HUDEP-2 (cell line): Measurements from ENCODE around the gene DUOX1.
A peak's percentile ranks its signal among the peaks of the same experiment; 100 is the strongest.

Experiments used
- DNase-seq, 76 experiments: peaks; one replicate each; lab custom pipeline; 2025; ENCODE audit not compliant: unreplicated experiment in 76 of 76; lab: John Stamatoyannopoulos, UW

The DUOX1 gene

DNA sequence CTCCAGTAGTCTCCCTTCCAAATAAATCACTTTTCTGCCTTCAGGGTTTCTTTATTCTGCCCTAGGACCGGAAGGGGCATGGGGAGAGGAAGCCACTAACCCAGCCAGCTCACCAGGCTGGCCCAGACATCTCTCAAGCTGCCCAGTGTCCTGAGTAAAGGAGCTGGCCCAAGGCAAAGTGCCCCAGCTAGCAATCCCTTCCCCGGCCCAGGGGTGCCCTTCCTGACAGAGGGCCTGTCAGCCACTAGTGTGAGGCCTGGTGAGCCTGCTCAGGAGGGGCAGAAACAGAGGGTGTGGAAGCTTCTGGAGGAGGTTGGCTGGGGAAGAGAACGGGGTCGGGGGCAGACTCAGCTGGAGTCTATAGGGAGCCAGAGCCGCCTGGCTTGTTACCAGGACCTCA lies 35.7 kb downstream of the DUOX1 start:
- DNase-seq, result no peak

DNA sequence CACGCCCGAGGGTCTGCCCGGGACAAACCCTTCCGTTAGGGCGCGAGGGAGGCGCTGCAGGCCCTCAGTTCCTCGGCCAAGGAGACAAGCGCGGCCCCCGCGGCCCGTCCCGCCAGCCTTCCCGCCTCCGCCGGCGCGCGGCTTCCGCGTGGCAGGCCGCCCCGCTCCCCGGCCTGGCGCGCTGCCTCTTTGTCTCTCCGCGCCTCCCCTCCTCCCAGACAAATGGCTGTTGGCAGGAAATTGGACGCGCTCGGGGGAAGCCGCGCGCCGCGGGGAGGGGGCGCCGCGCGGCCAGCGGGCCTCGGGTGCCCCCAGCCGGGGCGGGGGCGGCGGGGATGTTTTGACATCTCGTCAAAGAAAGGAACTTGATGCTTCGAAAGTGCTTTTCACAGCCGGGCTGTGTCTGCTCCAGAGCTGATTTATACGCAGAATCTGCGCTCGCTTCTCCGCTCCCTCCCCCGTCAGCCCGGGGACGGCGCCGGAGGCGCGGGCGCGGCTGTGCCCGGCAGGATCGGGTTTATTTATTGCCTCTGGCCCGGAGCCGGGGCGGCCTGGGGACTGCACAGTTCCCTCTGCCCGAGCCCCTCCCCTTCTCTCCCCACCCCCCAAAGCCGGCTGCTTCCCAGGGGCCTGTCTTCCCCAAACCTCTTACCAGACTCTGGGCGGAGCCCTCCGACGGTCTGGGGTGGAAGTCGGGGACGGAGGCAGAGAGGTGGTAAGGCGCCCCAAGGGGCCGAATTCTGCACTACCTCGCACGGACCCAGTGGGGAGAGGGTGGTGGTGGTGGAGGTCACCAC lies 37.2 kb downstream of the DUOX1 start:
- peak in 74 of 76 experiments; percentile 7 to 88 (median 70) for DNase-seq

- DNase-seq, result no peak
Observed at GRCh38 chr15:45167631-45168205, 37.9 kb downstream of the DUOX1 start.

DNA sequence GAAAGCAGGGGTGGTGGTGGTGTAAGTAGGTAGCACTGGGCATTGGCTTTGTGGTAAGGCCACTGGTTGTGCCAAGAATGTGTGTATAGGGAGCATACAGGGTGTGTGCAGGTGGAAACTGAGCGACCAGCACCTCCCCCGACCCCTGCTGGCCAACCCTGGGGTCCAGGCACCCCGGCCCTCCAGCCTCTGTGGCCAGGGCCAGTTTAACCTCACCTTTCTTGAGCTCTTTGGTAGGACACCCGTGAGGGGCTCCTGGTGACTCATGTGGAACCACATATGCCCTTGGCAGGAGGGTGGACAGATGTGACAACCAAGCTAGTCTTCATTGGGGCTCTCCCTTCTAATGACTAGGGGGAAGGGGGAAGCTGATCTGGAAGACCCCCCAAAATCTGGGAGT lies 38.5 kb downstream of the DUOX1 start:
- peak in 1 of 76 experiments; percentile 22 for DNase-seq

GRCh38 chr15:45168751-45169551 lies 39.2 kb downstream of the DUOX1 start:
- peak in 62 of 76 experiments; percentile 5 to 72 (median 38) for DNase-seq

- peak in 1 of 76 experiments; percentile 40 for DNase-seq
Observed at GRCh38 chr15:45169608-45170480, 40.0 kb downstream of the DUOX1 start.

GRCh38 chr15:45171912-45172311 lies 42.1 kb downstream of the DUOX1 start:
- DNase-seq, result no peak

- no peak for DNase-seq
Observed at GRCh38 chr15:45174069-45174468, 44.3 kb downstream of the DUOX1 start.

DNA sequence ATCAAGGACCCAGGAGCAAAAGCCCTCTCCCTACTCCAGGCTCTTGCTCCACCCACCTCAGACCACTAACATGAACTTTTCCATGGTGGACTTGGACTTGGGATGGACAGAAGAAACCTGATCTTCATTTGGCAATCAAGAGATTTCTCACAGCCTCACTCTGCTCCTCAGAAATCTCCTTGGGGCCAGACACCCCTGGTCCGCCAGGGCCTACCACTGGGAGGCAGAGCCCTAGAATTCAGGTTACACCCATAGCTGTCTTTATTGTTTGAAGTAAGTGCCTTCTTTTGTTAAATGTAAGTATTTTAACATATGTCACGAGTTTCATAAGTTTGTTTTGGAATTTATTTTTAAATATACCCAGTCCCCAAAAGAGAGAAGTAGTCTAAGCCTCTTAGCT lies 44.8 kb downstream of the DUOX1 start:
- DNase-seq, result no peak

DNA sequence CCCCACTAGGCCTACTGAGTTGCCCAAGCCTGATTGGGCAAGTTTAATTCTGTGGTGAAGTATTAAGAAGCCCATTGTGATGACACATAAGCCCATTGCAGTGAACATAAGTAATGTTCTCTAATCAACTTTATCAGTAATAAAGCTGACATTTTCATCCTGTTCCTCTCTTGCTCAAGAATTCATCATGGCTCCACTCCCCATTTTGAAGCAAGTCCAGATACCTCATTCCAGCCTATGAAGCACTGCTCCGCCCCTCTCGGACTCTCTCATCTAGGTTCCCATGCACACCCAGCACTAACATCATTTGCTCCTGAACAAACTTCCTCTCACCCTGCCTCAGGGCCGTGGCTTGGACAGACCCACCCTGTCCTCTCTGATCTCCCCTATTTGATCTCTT lies 47.5 kb downstream of the DUOX1 start:
- no peak for DNase-seq

DNA sequence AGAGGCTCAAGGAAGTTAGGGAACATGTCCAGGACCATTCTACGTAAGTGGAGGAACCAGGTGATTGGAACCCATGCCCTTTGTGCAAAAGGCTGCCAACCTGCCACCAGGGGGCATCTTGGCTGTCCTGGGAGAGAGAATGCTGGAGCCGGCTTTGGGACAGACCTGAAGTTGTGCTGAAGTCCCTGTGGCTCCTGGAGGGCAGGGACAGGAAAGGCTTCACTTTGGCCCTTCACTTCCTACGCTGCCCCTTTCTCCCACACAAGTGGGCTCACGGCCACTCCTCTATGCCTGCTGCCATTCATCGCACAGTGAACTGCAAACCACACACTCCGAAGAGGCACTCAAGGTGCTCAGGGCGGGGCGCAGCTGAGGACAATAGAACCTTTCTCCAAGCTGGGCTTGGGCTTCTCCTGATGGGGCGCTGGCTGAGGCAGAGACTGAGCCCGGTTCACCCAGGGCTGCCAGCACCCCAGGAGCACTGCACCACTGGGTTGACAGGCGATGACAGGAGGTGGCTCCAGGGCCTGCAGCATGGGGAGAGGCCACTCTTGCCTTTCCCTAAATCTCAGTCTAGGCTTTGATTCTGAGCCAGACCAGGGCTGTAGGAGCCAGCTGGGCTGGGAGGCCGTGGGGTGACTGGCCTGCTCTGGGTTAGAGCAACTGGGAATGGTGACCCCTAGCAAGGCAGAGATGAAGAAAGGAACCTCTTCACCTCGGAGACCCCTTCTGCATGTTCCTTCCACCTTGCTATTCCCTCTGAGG lies 49.6 kb downstream of the DUOX1 start:
- DNase-seq, result peak in 33 of 76 experiments; percentile 1 to 43 (median 15)

DNA sequence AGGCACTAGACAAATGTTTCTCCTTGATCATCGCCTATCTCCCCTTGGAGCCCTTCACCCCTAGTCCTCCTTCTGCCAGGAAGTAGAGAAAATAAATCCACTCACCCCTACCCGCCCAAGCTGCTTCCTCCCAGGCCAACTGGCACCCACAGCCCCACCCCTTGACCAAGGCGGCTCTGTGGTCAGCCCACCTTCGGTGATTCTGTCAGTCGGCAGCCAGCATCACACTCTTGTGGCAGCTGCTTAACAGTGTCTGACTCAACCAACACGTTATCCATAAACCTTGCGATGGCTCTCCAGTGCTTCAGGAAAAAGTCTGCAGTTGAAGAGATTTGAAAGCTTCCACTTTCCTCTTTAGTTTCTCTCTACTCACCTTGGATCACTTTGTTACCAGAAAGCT lies 50.4 kb downstream of the DUOX1 start:
- no peak for DNase-seq

DNA sequence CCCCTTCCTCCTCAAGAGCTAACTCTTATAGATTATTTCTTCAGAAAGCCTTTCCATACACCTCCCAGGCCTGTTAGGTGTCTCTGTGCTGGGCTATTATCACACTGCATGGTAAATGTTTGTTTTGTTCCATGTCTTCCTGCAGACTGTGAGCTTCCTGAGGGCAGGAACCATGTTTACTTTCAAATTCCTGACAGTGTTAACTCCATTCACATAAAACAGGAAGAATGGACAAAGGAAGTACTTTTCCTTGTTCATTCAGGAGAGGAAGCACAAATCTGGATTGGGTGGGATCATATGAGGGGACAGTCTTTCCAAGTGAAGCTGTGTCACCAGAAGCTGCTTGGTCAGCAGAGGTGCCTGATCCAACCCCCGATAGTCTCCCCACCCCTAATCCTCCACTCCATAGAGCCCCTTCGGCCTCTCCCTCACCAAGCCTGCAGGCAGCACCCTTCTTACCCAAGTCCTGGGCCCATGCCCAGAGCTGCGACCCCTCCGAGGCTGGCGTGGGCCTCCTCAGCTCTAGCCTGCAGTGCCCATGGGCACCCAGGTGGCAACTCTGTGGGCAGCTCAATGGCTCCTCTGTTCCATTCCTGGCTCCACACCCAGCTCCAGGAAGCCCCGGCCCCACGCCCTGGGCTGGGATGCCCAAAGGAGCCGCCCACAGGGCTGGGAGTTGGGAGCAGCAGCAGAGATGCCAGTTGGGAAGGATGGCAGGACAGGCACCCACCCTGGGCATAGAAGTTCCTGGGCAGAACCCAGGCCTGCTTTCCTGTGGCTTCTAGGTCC lies 51.0 kb downstream of the DUOX1 start:
- DNase-seq, result no peak

DNA sequence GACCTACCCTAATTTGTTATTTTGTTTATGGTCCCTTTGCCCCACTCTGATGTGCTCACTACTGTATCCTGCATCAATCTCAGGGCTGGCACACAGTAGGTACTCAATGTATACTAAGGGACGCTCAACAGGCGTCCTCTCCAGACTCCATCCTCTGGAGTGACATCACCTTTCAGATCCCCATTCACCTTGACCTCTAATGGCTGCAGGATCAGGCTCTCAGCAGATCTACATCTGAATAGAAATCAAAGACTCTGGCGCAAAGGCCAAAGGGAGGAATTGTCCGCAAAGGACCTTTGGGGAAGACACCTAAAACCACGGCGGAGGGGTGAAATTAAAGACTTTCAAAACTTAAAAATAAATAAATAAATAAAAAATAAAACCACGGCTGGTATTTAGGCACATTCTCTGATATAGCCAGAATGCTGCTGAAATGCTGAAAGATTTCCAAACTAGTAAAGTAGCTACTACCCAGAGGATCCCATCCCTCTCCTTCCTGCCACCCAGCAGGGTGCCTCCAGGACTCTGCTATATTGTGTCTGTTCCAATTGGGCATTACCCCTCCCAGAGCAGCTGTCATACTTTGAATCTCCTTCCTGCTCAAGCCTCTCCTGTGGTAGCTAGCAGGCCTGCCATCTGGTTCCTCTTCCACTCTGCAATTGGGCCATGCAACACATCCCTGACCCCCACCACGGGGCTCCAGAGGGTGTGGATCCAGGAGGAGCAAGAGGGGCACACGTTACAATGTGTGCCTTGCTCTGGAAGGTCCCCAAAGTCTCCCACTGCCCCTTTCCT lies 51.9 kb downstream of the DUOX1 start:
- no peak for DNase-seq

GRCh38 chr15:45182996-45183395 lies 53.2 kb downstream of the DUOX1 start:
- no peak for DNase-seq

GRCh38 chr15:45183511-45183910 lies 53.7 kb downstream of the DUOX1 start:
- no peak for DNase-seq

GRCh38 chr15:45184562-45185041 lies 54.8 kb downstream of the DUOX1 start:
- no peak for DNase-seq
